ENCODE results near the gene FOLR2.

- no peak for TF ChIP-seq POLR2A (IDR thresholded peaks at IDR 0.05)
- TF ChIP-seq CTCF (IDR thresholded peaks at IDR 0.05 in 4 of 5, conservative IDR thresholded peaks at IDR 0.05 in 1 of 5): no peak
Observed at GRCh38 chr11:72249961-72250360, 33.4 kb downstream of the FOLR2 start.

Measured in gastrocnemius medialis (tissue), 4 donors.